GM18526 (cell line): ENCODE results near the gene MAP1B.

Experiments
- POLR2A ChIP-seq: IDR thresholded peaks from 3 replicates; pipeline ENCODE4 v1.6.1; 2011; ENCODE audit not compliant: insufficient read length; ENCODE audit errors: extremely low read depth

MAP1B gene

GRCh38 chr5:72121052-72121779, 13.9 kb downstream of the MAP1B start:
- TF ChIP-seq POLR2A: no peak

GRCh38 chr5:72121780-72122445, 14.6 kb downstream of the MAP1B start:
- TF ChIP-seq POLR2A: no peak

GRCh38 chr5:72122602-72123001, 15.3 kb downstream of the MAP1B start:
- no peak for TF ChIP-seq POLR2A

- TF ChIP-seq POLR2A: no peak
Observed at GRCh38 chr5:72123764-72124376, 16.6 kb downstream of the MAP1B start.

GRCh38 chr5:72125271-72125940, 18.1 kb downstream of the MAP1B start:
- TF ChIP-seq POLR2A: no peak

- TF ChIP-seq POLR2A: no peak
Observed at GRCh38 chr5:72125941-72126620, 18.8 kb downstream of the MAP1B start.

GRCh38 chr5:72126796-72127195, 19.5 kb downstream of the MAP1B start:
- no peak for TF ChIP-seq POLR2A

GRCh38 chr5:72129725-72130124, 22.4 kb downstream of the MAP1B start:
- TF ChIP-seq POLR2A: no peak

- no peak for TF ChIP-seq POLR2A
Observed at GRCh38 chr5:72130351-72130761, 23.1 kb downstream of the MAP1B start.

- no peak for TF ChIP-seq POLR2A
Observed at GRCh38 chr5:72133212-72133990, 26.1 kb downstream of the MAP1B start.

GRCh38 chr5:72134226-72134899, 27.1 kb downstream of the MAP1B start:
- no peak for TF ChIP-seq POLR2A

GRCh38 chr5:72137826-72138409, 30.6 kb downstream of the MAP1B start:
- TF ChIP-seq POLR2A: no peak

- TF ChIP-seq POLR2A: no peak
Observed at GRCh38 chr5:72138943-72139521, 31.8 kb downstream of the MAP1B start.
